ENCODE data around the gene TRIP10. TPM values are rescaled to one million over a fixed set of nuclear protein-coding genes. Genes with fewer than 3 reads are reported as not detected.

The TRIP10 gene
- total and polyA plus RNA-seq, 4 donors: 3.4 to 9.9 (median 7.4) TPM

- Histone ChIP-seq H3K4me3 (ENCODE audit: low read depth in 1 of 3, low read length in 3 of 3) (peak overlapping the region; percentile 28 to 84 (median 54)), H3K27me3 (ENCODE audit: control insufficient read depth in 4 of 4, insufficient read depth in 4 of 4, low read length in 3 of 4) (no peaks in the 10 kb centered on the region), H3K9ac (ENCODE audit: low read depth in 1 of 2, low read length in 2 of 2) (peak overlapping the region in 1 of 2 donors; percentile 47), H3K9me3 (ENCODE audit: control insufficient read depth in 4 of 4, low read length in 3 of 4) (no peaks in the 10 kb centered on the region), H3K4me1 (ENCODE audit: control insufficient read depth in 4 of 4, insufficient read depth in 4 of 4, low read length in 3 of 4) (peaks cover 0 to 27% (median 13%) of the 10 kb centered on the region in 4 donors), H3K27ac (ENCODE audit: low read depth in 1 of 2, low read length in 2 of 2) (peak overlapping the region; percentile 83 to 86), H3K36me3 (ENCODE audit: control insufficient read depth in 4 of 4, insufficient read depth in 3 of 4, low read depth in 1 of 4, low read length in 3 of 4) (peaks cover 0 to 7% (median 2%) of the 10 kb centered on the region in 4 donors)
- 29% methylated on average over 50 of the region's 50 CpGs for WGBS
- DNase-seq (ENCODE audit: low spot score): no peak
- no peak for TF ChIP-seq FOXA2 (IDR thresholded peaks at IDR 0.05)
- TF ChIP-seq YY1 (IDR thresholded peaks at IDR 0.05): peak; percentile 63
- TF ChIP-seq GABPA (IDR thresholded peaks at IDR 0.05 in 1 of 2, conservative IDR thresholded peaks at IDR 0.05 in 1 of 2): peak in 1 of 2 donors; percentile 28
- no peak for TF ChIP-seq TAF1 (conservative IDR thresholded peaks at IDR 0.05)
- no peak for TF ChIP-seq HNF4G (IDR thresholded peaks at IDR 0.05)
- TF ChIP-seq EGR1 (IDR thresholded peaks at IDR 0.05; ENCODE audit: low read depth in 2 of 2): no peak
- peak; percentile 50 for TF ChIP-seq ZBTB33 (IDR thresholded peaks at IDR 0.05)
- no peak for TF ChIP-seq NR2F2 (IDR thresholded peaks at IDR 0.05)
- peak in 1 of 2 donors; percentile 44 for TF ChIP-seq JUND (IDR thresholded peaks at IDR 0.05)
- peak; percentile 67 to 78 for TF ChIP-seq RXRA (IDR thresholded peaks at IDR 0.05)
- no peak for TF ChIP-seq CTCF (IDR thresholded peaks at IDR 0.05; ENCODE audit: low read depth, low read length, missing input control)
- peak; percentile 66 for TF ChIP-seq SP1 (IDR thresholded peaks at IDR 0.05)
- TF ChIP-seq HNF4A (conservative IDR thresholded peaks at IDR 0.05): peak; percentile 54 to 83
- peak; percentile 22 to 26 for TF ChIP-seq RAD21 (IDR thresholded peaks at IDR 0.05)
- peak; percentile 69 for TF ChIP-seq MAX (IDR thresholded peaks at IDR 0.05)
- TF ChIP-seq FOXA1 (IDR thresholded peaks at IDR 0.05): no peak
- no peak for TF ChIP-seq ATF3 (IDR thresholded peaks at IDR 0.05)
- no peak for TF ChIP-seq REST (IDR thresholded peaks at IDR 0.05)
Observed at GRCh38 chr19:6752256-6753177, 13.0 kb downstream of the TRIP10 start.
